Liver (tissue), 9 donors: ENCODE measurements around the gene ADCY9. TPM values are rescaled to one million over a fixed set of nuclear protein-coding genes. Genes with fewer than 3 reads are reported as not detected.

ENCODE experiments used
- DNase-seq: peaks from one replicate; pipeline ENCODE4 v3.0.0-alpha.2; 2017; ENCODE audit warnings: low spot score
- H3K27ac ChIP-seq, 2 donors: one replicate each; pipeline ENCODE4 v1.7.0; 2013; ENCODE audit warnings: inconsistent platforms in 2 of 2, low read length in 2 of 2, control low read depth in 1 of 2, low read depth in 1 of 2, mild to moderate bottlenecking in 1 of 2
- H3K27me3 ChIP-seq, 4 donors: one replicate each; pipeline versions ENCODE4 v1.6.1 to v1.7.0; 2013; ENCODE audit warnings: low read length in 3 of 4, inconsistent platforms in 1 of 4, mild to moderate bottlenecking in 1 of 4, moderate library complexity in 1 of 4; ENCODE audit not compliant: control insufficient read depth in 4 of 4, insufficient read depth in 4 of 4
- H3K36me3 ChIP-seq, 4 donors: one replicate each; pipeline versions ENCODE4 v1.6.1 to v1.7.0; 2013; ENCODE audit warnings: low read length in 3 of 4, mild to moderate bottlenecking in 3 of 4, low read depth in 1 of 4, moderate library complexity in 1 of 4; ENCODE audit not compliant: control insufficient read depth in 4 of 4, insufficient read depth in 3 of 4
- H3K4me1 ChIP-seq, 4 donors: one replicate each; pipeline versions ENCODE4 v1.6.1 to v1.7.0; 2013; ENCODE audit warnings: low read length in 3 of 4, mild to moderate bottlenecking in 3 of 4, moderate library complexity in 1 of 4; ENCODE audit not compliant: control insufficient read depth in 4 of 4, insufficient read depth in 4 of 4
- H3K4me3 ChIP-seq, 3 donors: one replicate each; pipeline versions ENCODE4 v1.6.1 to v1.7.0; 2013; ENCODE audit warnings: low read length in 3 of 3, control low read depth in 1 of 3, low read depth in 1 of 3, mild to moderate bottlenecking in 1 of 3
- H3K9ac ChIP-seq, 2 donors: one replicate each; pipeline ENCODE4 v1.7.0; 2013; ENCODE audit warnings: low read length in 2 of 2, mild to moderate bottlenecking in 2 of 2, moderate library complexity in 2 of 2, control low read depth in 1 of 2, low read depth in 1 of 2
- H3K9me3 ChIP-seq, 4 donors: one replicate each; pipeline versions ENCODE4 v1.6.1 to v1.7.0; 2013; ENCODE audit warnings: low read length in 3 of 4; ENCODE audit not compliant: control insufficient read depth in 4 of 4
- EGR1 ChIP-seq, 2 donors: IDR thresholded peaks; 2 replicates each; pipeline ENCODE4 v1.6.1; 2016 to 2018; ENCODE audit warnings: antibody characterized with exemption in 2 of 2, low read depth in 2 of 2
- FOXA1 ChIP-seq: IDR thresholded peaks from 2 replicates; pipeline ENCODE4 v1.6.1; 2016; ENCODE audit warnings: antibody characterized with exemption
- FOXA2 ChIP-seq: IDR thresholded peaks from 2 replicates; pipeline ENCODE4 v1.6.1; 2016; ENCODE audit warnings: antibody characterized with exemption
- GABPA ChIP-seq, 2 donors: IDR thresholded peaks in 1 of 2; conservative IDR thresholded peaks in 1 of 2; 2 replicates each; pipeline ENCODE4 v1.6.1; 2016; ENCODE audit warnings: antibody characterized with exemption in 2 of 2, mild to moderate bottlenecking in 1 of 2, moderate library complexity in 1 of 2
- HNF4A ChIP-seq, 2 donors: conservative IDR thresholded peaks; 2 replicates each; pipeline ENCODE4 v1.6.1; 2016; ENCODE audit warnings: antibody characterized with exemption in 2 of 2, mild to moderate bottlenecking in 2 of 2
- HNF4G ChIP-seq: IDR thresholded peaks from 2 replicates; pipeline ENCODE4 v1.6.1; 2016; ENCODE audit warnings: antibody characterized with exemption
- JUND ChIP-seq, 2 donors: IDR thresholded peaks; 2 replicates each; pipeline ENCODE4 v1.6.1; 2016; ENCODE audit warnings: antibody characterized with exemption in 2 of 2
- NR2F2 ChIP-seq: IDR thresholded peaks from 2 replicates; pipeline ENCODE4 v1.6.1; 2016; ENCODE audit warnings: antibody characterized with exemption
- RAD21 ChIP-seq, 2 donors: IDR thresholded peaks; 2 replicates each; pipeline ENCODE4 v1.6.1; 2016; ENCODE audit warnings: antibody characterized with exemption in 2 of 2, mild to moderate bottlenecking in 2 of 2
- RXRA ChIP-seq, 2 donors: IDR thresholded peaks; 2 replicates each; pipeline ENCODE4 v1.6.1; 2017 to 2018; ENCODE audit warnings: antibody characterized with exemption in 2 of 2, mild to moderate bottlenecking in 1 of 2
- SP1 ChIP-seq: IDR thresholded peaks from 2 replicates; pipeline ENCODE4 v1.6.1; 2018; ENCODE audit warnings: antibody characterized with exemption, mild to moderate bottlenecking
- TAF1 ChIP-seq: conservative IDR thresholded peaks from 2 replicates; pipeline ENCODE4 v1.6.1; 2016; ENCODE audit warnings: antibody characterized with exemption, mild to moderate bottlenecking
- YY1 ChIP-seq: IDR thresholded peaks from 2 replicates; pipeline ENCODE4 v1.6.1; 2016; ENCODE audit warnings: antibody characterized with exemption, mild to moderate bottlenecking
- WGBS: extraction: QIAGEN DNeasy Blood & Tissue Kit; methylation state at CpG from one replicate; pipeline ENCODE4 v1.1.7; 2013; 5-methylcytosine and 5-hydroxymethylcytosine counted together
- polyA plus RNA-seq, 2 donors: library from polyadenylated mRNA; stranded (reverse) in 1 of 2; unstranded in 1 of 2; fragments of 200-250 nt in 1 of 2; fragments of >200 nt in 1 of 2; fragmentation: Nextera tagmentation in 1 of 2; extraction: Ambion mirVana in 1 of 2; gene quantifications; one replicate each; pipeline versions ENCODE4 v1.2.1 to v1.2.3, GENCODE V29; 2013 to 2015
- total RNA-seq, 2 donors: library from RNA; depleted of rRNA; stranded (reverse); fragments of >200 nt; gene quantifications; one replicate each; pipeline ENCODE4 v1.2.3, GENCODE V29; 2014
- TF ChIP-seq, protein P1 (sequence below): IDR thresholded peaks from 2 replicates; pipeline ENCODE4 v1.6.1; 2016; ENCODE audit warnings: antibody characterized with exemption
- TF ChIP-seq, protein P2 (sequence below): IDR thresholded peaks from 2 replicates; pipeline ENCODE4 v1.6.1; 2016; ENCODE audit warnings: antibody characterized with exemption
- TF ChIP-seq, protein P3 (sequence below): fragments of 150-350 bp; IDR thresholded peaks from 2 replicates; pipeline ENCODE4 v1.5.1; 2017; ENCODE audit warnings: improper control_type of control experiment, low read depth, low read length; ENCODE audit not compliant: missing input control
- TF ChIP-seq, protein P4 (sequence below): IDR thresholded peaks from 2 replicates; pipeline ENCODE4 v1.6.1; 2016; ENCODE audit warnings: antibody characterized with exemption
- TF ChIP-seq, protein P5 (sequence below): IDR thresholded peaks from 2 replicates; pipeline ENCODE4 v1.6.1; 2016; ENCODE audit warnings: antibody characterized with exemption, mild to moderate bottlenecking
- donor health status: healthy.
- donor health status: healthy.
- donor health status: healthy.
- donor health status: healthy.
- donor health status: healthy.

ADCY9 gene
- total and polyA plus RNA-seq, 4 donors: 3.6 to 25.1 (median 11.0) TPM

- no peak overlapping the region for H3K4me3 ChIP-seq
- H3K36me3 ChIP-seq: no peaks in the 10 kb centered on the region
- no peak overlapping the region for H3K27ac ChIP-seq
- no peaks in the 10 kb centered on the region for H3K9me3 ChIP-seq
- DNase-seq: no peak
- H3K9ac ChIP-seq: no peak overlapping the region
- peaks cover 0 to 12% (median 8%) of the 10 kb centered on the region in 4 donors for H3K4me1 ChIP-seq
- TF ChIP-seq HNF4A (conservative IDR thresholded peaks at IDR 0.05) (no peak), FOXA1 (no peak), JUND (IDR thresholded peaks at IDR 0.05) (no peak), YY1 (no peak), RXRA (IDR thresholded peaks at IDR 0.05) (no peak), GABPA (IDR thresholded peaks at IDR 0.05 in 1 of 2, conservative IDR thresholded peaks at IDR 0.05 in 1 of 2) (no peak), SP1 (no peak), EGR1 (IDR thresholded peaks at IDR 0.05; ENCODE audit: low read depth in 2 of 2) (no peak), TAF1 (no peak), NR2F2 (no peak), FOXA2 (no peak), RAD21 (IDR thresholded peaks at IDR 0.05) (no peak), HNF4G (no peak)
- TF ChIP-seq, protein P1, sequence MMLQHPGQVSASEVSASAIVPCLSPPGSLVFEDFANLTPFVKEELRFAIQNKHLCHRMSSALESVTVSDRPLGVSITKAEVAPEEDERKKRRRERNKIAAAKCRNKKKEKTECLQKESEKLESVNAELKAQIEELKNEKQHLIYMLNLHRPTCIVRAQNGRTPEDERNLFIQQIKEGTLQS: no peak
- TF ChIP-seq, protein P2, sequence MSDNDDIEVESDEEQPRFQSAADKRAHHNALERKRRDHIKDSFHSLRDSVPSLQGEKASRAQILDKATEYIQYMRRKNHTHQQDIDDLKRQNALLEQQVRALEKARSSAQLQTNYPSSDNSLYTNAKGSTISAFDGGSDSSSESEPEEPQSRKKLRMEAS: no peak
- TF ChIP-seq, protein P3, sequence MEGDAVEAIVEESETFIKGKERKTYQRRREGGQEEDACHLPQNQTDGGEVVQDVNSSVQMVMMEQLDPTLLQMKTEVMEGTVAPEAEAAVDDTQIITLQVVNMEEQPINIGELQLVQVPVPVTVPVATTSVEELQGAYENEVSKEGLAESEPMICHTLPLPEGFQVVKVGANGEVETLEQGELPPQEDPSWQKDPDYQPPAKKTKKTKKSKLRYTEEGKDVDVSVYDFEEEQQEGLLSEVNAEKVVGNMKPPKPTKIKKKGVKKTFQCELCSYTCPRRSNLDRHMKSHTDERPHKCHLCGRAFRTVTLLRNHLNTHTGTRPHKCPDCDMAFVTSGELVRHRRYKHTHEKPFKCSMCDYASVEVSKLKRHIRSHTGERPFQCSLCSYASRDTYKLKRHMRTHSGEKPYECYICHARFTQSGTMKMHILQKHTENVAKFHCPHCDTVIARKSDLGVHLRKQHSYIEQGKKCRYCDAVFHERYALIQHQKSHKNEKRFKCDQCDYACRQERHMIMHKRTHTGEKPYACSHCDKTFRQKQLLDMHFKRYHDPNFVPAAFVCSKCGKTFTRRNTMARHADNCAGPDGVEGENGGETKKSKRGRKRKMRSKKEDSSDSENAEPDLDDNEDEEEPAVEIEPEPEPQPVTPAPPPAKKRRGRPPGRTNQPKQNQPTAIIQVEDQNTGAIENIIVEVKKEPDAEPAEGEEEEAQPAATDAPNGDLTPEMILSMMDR: no peak
- TF ChIP-seq, protein P4, sequence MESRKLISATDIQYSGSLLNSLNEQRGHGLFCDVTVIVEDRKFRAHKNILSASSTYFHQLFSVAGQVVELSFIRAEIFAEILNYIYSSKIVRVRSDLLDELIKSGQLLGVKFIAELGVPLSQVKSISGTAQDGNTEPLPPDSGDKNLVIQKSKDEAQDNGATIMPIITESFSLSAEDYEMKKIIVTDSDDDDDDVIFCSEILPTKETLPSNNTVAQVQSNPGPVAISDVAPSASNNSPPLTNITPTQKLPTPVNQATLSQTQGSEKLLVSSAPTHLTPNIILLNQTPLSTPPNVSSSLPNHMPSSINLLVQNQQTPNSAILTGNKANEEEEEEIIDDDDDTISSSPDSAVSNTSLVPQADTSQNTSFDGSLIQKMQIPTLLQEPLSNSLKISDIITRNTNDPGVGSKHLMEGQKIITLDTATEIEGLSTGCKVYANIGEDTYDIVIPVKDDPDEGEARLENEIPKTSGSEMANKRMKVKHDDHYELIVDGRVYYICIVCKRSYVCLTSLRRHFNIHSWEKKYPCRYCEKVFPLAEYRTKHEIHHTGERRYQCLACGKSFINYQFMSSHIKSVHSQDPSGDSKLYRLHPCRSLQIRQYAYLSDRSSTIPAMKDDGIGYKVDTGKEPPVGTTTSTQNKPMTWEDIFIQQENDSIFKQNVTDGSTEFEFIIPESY: no peak
- TF ChIP-seq, protein P5, sequence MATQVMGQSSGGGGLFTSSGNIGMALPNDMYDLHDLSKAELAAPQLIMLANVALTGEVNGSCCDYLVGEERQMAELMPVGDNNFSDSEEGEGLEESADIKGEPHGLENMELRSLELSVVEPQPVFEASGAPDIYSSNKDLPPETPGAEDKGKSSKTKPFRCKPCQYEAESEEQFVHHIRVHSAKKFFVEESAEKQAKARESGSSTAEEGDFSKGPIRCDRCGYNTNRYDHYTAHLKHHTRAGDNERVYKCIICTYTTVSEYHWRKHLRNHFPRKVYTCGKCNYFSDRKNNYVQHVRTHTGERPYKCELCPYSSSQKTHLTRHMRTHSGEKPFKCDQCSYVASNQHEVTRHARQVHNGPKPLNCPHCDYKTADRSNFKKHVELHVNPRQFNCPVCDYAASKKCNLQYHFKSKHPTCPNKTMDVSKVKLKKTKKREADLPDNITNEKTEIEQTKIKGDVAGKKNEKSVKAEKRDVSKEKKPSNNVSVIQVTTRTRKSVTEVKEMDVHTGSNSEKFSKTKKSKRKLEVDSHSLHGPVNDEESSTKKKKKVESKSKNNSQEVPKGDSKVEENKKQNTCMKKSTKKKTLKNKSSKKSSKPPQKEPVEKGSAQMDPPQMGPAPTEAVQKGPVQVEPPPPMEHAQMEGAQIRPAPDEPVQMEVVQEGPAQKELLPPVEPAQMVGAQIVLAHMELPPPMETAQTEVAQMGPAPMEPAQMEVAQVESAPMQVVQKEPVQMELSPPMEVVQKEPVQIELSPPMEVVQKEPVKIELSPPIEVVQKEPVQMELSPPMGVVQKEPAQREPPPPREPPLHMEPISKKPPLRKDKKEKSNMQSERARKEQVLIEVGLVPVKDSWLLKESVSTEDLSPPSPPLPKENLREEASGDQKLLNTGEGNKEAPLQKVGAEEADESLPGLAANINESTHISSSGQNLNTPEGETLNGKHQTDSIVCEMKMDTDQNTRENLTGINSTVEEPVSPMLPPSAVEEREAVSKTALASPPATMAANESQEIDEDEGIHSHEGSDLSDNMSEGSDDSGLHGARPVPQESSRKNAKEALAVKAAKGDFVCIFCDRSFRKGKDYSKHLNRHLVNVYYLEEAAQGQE: no peak
- WGBS: 98% methylated on average over 9 of the region's 9 CpGs
- no peaks in the 10 kb centered on the region for H3K27me3 ChIP-seq
These were observed 67.8 kb downstream of the ADCY9 start for GRCh38 chr16:4048481-4048880.
